Adrenal gland (tissue), 12 donors: Measurements from ENCODE around the gene SLC37A1. TPM values are rescaled to one million over a fixed set of nuclear protein-coding genes. Genes with fewer than 3 reads are reported as not detected.
A peak's percentile ranks its signal among the peaks of the same experiment; 100 is the strongest.

Experiments
- DNase-seq, 7 donors: peaks; one replicate each; pipeline ENCODE4 v3.0.0-alpha.2; 2019 to 2020
- H3K27ac ChIP-seq, 5 donors: fragments of 200-600 bp; sonication (generic) in 4 of 5; 1 replicate in 3 of 5; 2 replicates in 2 of 5; pipeline versions ENCODE4 v1.5.1 to v1.8.0; 2016 to 2020; ENCODE audit warnings: mild to moderate bottlenecking in 1 of 5
- H3K27me3 ChIP-seq: fragments of 200-600 bp; 2 replicates; pipeline ENCODE4 v1.8.0; 2021
- H3K36me3 ChIP-seq, 2 donors: fragments of 200-600 bp; replicated peaks in 1 of 2; 1 replicate in 1 of 2; 2 replicates in 1 of 2; pipeline versions ENCODE4 v1.5.1 to v1.8.0; 2018 to 2022
- H3K4me1 ChIP-seq, 2 donors: fragments of 200-600 bp; replicated peaks in 1 of 2; 1 replicate in 1 of 2; 2 replicates in 1 of 2; pipeline versions ENCODE4 v1.5.1 to v1.8.0; 2018 to 2021
- H3K4me3 ChIP-seq, 4 donors: fragments of 200-600 bp; sonication (generic) in 3 of 4; one replicate each; pipeline ENCODE4 v1.5.1; 2016 to 2018
- H3K9me3 ChIP-seq, 3 donors: fragments of 200-600 bp; sonication (generic) in 1 of 3; replicated peaks in 1 of 3; 1 replicate in 2 of 3; 2 replicates in 1 of 3; pipeline versions ENCODE4 v1.5.1 to v1.8.0; 2016 to 2021
- CTCF ChIP-seq, 6 experiments: fragments of 450-650 bp in 4 of 6; fragments of 200-600 bp in 2 of 6; sonication (generic) in 1 of 6; IDR thresholded peaks; 1 replicate in 5 of 6; 2 replicates in 1 of 6; pipeline versions ENCODE4 v1.5.1 to v1.8.0; 2016 to 2021; ENCODE audit warnings: antibody characterized with exemption in 6 of 6, mild to moderate bottlenecking in 2 of 6, moderate library complexity in 1 of 6
- POLR2A ChIP-seq, 2 donors: fragments of 450-650 bp; IDR thresholded peaks; one replicate each; pipeline ENCODE4 v1.6.1; 2017; ENCODE audit warnings: antibody characterized with exemption in 2 of 2, mild to moderate bottlenecking in 2 of 2, moderate library complexity in 1 of 2
- WGBS, 4 donors: extraction: QIAGEN DNeasy Blood & Tissue Kit in 2 of 4; methylation state at CpG; one replicate each; pipeline versions ENCODE4 v1.1.5 to v1.1.7; 2013 to 2017; 5-methylcytosine and 5-hydroxymethylcytosine counted together
- intact Hi-C, 2 donors: fragments of 100-400 bp; cut with DNase I; formaldehyde crosslinking; loops; one replicate each; pipeline versions ENCODE4 v1.14.1 to v1.15.0; 2022 to 2023
- polyA plus RNA-seq, 3 donors: library from polyadenylated mRNA; stranded (reverse); fragments of 200-250 nt in 2 of 3; fragments of 350-450 nt in 1 of 3; fragmentation: Illumina TruSeq in 1 of 3; extraction: RNeasy Lipid Tissue Mini Kit (QIAGEN cat#74804) in 1 of 3; gene quantifications; one replicate each; pipeline ENCODE4 v1.2.3, GENCODE V29; 2013 to 2014
- total RNA-seq, 9 donors: library from RNA; depleted of rRNA in 4 of 9; stranded (reverse); fragments of >200 nt in 4 of 9; fragments of 120-200 nt in 1 of 9; fragmentation: NEBNext Ultra II Directional in 1 of 9; extraction: Animal tissue kit (Norgen Biotek cat#: 25700) in 1 of 9; gene quantifications; one replicate each; pipeline versions ENCODE4 v1.1.0 to v1.2.4, GENCODE V29; 2013 to 2023
- donor health status: healthy with polysubstance abuse.
- donor health status: Bipolar disorder and iron deficiency.
- donor health status: DM: yes; HTN: yes; CAD: no.
- donor health status: DM: no; HTN: no; CAD: no.
- donor health status: DM: no; HTN: no; CAD: no.
- donor health status: DM: yes; HTN: yes; CAD: no.

SLC37A1 gene
- total and polyA plus RNA-seq, 12 donors: 4.8 to 27.2 (median 16.3) TPM

GRCh38 chr21:42522271-42522670, 8.6 kb downstream of the SLC37A1 start:
- Histone ChIP-seq H3K9me3 (no peaks in the 10 kb centered on the region), H3K4me3 (no peak overlapping the region), H3K27me3 (no peaks in the 10 kb centered on the region), H3K27ac (no peak overlapping the region), H3K36me3 (peaks cover 0 to 14% of the 10 kb centered on the region in 2 donors), H3K4me1 (peaks cover 15 to 29% of the 10 kb centered on the region in 2 donors)
- intact Hi-C loops: no loop called here
- TF ChIP-seq CTCF (IDR thresholded peaks at IDR 0.05) (no peak), POLR2A (IDR thresholded peaks at IDR 0.05) (no peak)
- WGBS, 4 donors: 93 to 95% (median 94%) methylated on average over 14 of the region's 14 CpGs
- peak in 2 of 7 donors; percentile 17 to 50 for DNase-seq

GRCh38 chr21:42522771-42523170, 9.1 kb downstream of the SLC37A1 start:
- peaks cover 0 to 14% of the 10 kb centered on the region in 2 donors for H3K36me3 ChIP-seq
- no peak overlapping the region for H3K27ac ChIP-seq
- intact Hi-C loops: no loop called here
- peak in 1 of 7 donors; percentile 17 for DNase-seq
- H3K9me3 ChIP-seq: no peaks in the 10 kb centered on the region
- peaks cover 15 to 31% of the 10 kb centered on the region in 2 donors for H3K4me1 ChIP-seq
- H3K4me3 ChIP-seq: no peak overlapping the region
- no peaks in the 10 kb centered on the region for H3K27me3 ChIP-seq
- no peak for TF ChIP-seq POLR2A (IDR thresholded peaks at IDR 0.05)
- no peak for TF ChIP-seq CTCF (IDR thresholded peaks at IDR 0.05)
- WGBS, 4 donors: 97 to 98% (median 97%) methylated on average over 6 to 8 of the region's 8 CpGs

GRCh38 chr21:42523211-42523610, 9.6 kb downstream of the SLC37A1 start:
- no peak overlapping the region for H3K27ac ChIP-seq
- 92 to 99% (median 96%) methylated on average over 7 of the region's 7 CpGs for WGBS, 4 donors
- intact Hi-C loops: no loop called here

GRCh38 chr21:42523941-42524340, 10.3 kb downstream of the SLC37A1 start:
- Histone ChIP-seq H3K9me3 (no peaks in the 10 kb centered on the region), H3K36me3 (peaks cover 0 to 8% of the 10 kb centered on the region in 2 donors), H3K4me1 (peaks cover 13 to 30% of the 10 kb centered on the region in 2 donors), H3K27me3 (no peaks in the 10 kb centered on the region), H3K27ac (peak overlapping the region in 2 of 5 donors; percentile 14 to 88), H3K4me3 (no peak overlapping the region)
- WGBS, 4 donors: 82 to 98% (median 88%) methylated on average over 9 of the region's 9 CpGs
- no peak for DNase-seq
- intact Hi-C loops: no loop called here
- TF ChIP-seq CTCF (IDR thresholded peaks at IDR 0.05) (no peak), POLR2A (IDR thresholded peaks at IDR 0.05) (no peak)

More at GRCh38 chr21:42523211-42523610, 9.6 kb downstream of the SLC37A1 start:
- H3K4me1 ChIP-seq: peaks cover 14 to 31% of the 10 kb centered on the region in 2 donors
- no peaks in the 10 kb centered on the region for H3K27me3 ChIP-seq
- no peak for DNase-seq
- no peaks in the 10 kb centered on the region for H3K9me3 ChIP-seq
- peaks cover 0 to 14% of the 10 kb centered on the region in 2 donors for H3K36me3 ChIP-seq
- TF ChIP-seq CTCF (IDR thresholded peaks at IDR 0.05) (no peak), POLR2A (IDR thresholded peaks at IDR 0.05) (no peak)
- no peak overlapping the region for H3K4me3 ChIP-seq
